H7 (cell line): Measurements from ENCODE around the gene TYW5. TPM values are rescaled to one million over a fixed set of nuclear protein-coding genes. Genes with fewer than 3 reads are reported as not detected.

Source experiments
- DNase-seq: peaks from one replicate; pipeline ENCODE4 v3.0.0; 2012
- H3K27me3 ChIP-seq: 2 replicates; pipeline ENCODE4 v1.6.0; 2011; ENCODE audit warnings: mild to moderate bottlenecking, low read length; ENCODE audit not compliant: control insufficient read depth, insufficient read depth
- H3K36me3 ChIP-seq: replicated peaks from 2 replicates; pipeline ENCODE4 v1.5.1; 2011; ENCODE audit warnings: low read length; ENCODE audit not compliant: control insufficient read depth, insufficient read depth
- H3K4me3 ChIP-seq: 2 replicates; pipeline ENCODE4 v1.5.1; 2011; ENCODE audit warnings: low read depth, mild to moderate bottlenecking, control low read depth, low read length, moderate library complexity; ENCODE audit not compliant: insufficient read depth
- total RNA-seq: library from RNA; depleted of rRNA; stranded (reverse); fragments of >200 nt; shearing (Covaris generic); gene quantifications from 2 replicates; pipeline ENCODE4 v1.2.3, GENCODE V29; 2014

Gene TYW5
- total RNA-seq, 1 experiment from 2014 or later = 10.3 TPM

DNA sequence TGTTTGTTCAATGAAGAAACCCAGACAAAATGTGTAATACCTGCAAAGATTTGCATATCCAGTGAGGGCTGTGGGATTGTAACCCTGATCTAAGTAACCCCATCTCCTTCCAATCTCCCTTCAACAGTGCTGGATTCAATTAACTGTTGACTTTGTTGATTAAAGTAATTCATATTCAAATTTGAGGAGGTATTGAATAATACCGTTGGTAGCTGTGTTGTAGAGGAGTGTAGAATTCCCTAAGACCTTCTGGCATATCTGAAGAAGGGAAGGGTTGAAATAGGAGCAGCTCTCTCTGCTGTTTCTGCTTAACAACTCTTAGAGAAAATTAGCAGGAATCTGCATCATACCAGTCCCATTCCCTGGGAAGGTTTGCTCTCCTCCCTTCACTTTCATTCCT is 28.2 kb upstream of the TYW5 start:
- peak; percentile 2 for DNase-seq
- no peaks in the 10 kb centered on the region for H3K27me3 ChIP-seq
- H3K4me3 ChIP-seq = no peak overlapping the region
- no peaks in the 10 kb centered on the region for H3K36me3 ChIP-seq

DNA sequence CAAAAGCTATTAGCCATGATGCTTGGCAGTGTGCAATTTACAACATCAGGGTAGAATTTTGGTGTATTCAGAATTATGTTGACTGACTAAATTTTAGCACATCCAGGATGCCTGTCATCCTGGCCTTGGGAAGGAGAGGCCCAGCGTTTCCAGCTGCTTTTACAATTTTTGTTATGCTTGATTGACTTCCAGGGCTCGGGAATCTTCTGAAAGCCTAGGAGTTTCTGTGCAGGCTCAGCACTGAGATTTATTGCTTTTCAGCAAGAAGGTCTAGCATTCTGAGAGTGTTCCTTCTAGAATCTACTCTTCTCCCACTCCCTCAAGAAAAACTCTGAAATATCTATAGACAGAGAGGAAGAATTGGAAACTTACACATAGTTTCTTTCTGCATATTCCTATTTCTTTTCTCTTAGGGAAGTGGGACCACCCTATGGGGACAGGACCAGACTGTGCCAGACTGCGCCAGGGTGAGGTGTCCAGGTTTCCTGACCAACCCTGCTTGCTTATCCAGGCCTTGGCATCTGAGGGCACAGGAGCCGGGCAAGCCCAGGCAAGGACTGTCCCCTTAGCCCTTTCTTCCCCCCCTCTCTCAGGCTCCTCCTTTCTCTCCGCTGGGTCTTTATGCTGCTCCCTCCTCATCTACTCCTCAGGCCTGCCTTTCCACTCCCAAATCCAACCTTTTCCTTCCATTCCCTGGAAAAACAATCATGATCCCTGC is 27.0 kb upstream of the TYW5 start:
- no peak for DNase-seq
- H3K4me3 ChIP-seq = no peak overlapping the region
- H3K36me3 ChIP-seq = no peaks in the 10 kb centered on the region
- H3K27me3 ChIP-seq = no peaks in the 10 kb centered on the region

DNA sequence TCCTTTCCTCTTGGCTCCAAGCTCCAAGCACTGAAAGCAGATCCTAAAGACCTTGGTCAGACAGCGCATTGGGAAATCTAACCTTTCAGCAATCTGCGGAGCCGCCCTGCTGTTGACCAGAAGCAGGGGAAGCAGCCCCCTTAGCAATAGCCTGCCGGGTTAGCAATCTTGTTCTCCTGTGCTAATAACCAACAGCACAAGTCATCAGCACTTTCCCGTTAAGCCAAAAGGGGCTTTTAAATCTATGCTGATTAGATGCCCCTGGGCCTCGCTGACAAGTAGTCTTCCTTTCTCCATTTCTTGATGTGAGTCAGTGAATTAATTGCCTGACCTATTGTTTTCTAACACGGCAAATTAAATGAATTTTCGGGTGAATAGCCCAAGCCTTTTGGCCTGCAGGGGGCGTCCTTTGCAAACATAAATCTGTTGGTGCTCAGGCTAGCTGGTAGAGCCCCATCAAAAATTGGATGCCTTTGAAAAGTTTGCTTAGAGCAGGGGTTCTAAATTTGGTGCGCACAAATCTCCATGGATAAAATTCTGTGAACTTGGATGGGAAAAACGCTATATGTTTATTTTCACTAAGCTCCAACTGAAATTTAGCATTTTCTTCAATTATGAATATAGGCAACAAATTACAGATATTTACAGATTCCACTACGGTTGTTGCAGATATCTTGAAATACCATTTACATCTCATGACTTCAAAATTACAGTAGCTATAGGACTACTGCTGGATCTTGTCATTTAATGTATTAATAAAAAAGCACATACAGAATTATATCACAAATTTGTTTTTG is 24.7 kb upstream of the TYW5 start:
- H3K27me3 ChIP-seq = no peaks in the 10 kb centered on the region
- DNase-seq = peak; percentile 24
- H3K36me3 ChIP-seq = no peaks in the 10 kb centered on the region
- H3K4me3 ChIP-seq = no peak overlapping the region

DNA sequence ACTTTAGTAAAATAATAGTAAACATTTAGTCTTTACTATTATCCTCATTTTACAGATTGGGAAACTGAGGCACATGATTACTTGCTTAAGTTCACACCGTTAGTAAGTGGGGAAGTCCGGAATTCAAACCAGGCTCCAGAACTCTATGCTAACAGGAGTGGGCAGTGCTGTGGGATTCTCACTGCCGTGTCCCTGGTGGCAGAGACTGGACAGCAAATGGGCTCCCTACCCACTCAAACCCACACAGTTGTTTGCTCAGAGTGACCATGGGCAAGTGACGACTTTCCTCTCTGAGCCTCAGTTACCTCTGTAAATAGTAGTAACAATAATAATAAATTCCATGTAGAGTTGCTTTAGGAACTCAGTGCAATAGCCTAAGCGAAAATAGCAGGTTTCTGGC is 24.1 kb upstream of the TYW5 start:
- no peak for DNase-seq
- Histone ChIP-seq H3K36me3 (no peaks in the 10 kb centered on the region), H3K27me3 (no peaks in the 10 kb centered on the region), H3K4me3 (no peak overlapping the region)

DNA sequence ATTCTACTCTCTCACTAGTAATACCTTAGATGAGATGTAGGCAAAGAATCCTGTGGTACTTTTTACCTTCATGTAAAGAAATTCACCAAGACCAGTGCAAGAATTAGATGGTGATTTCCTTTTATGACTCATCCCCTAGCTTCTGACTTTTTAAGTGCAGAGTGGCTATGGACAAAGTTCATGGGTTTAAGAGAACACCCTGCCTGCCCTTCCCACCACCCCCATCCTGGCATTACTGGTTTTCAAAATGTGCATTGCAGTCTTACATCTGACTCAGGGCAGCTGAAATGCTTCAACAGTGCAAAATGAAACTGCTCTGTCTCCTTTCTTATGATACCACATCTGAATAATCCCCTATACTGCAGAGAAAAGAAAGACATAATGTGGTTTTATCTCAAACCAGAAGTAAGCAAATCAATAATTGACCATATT is 22.7 kb upstream of the TYW5 start:
- no peak overlapping the region for H3K4me3 ChIP-seq
- H3K27me3 ChIP-seq = no peaks in the 10 kb centered on the region
- no peaks in the 10 kb centered on the region for H3K36me3 ChIP-seq
- no peak for DNase-seq

DNA sequence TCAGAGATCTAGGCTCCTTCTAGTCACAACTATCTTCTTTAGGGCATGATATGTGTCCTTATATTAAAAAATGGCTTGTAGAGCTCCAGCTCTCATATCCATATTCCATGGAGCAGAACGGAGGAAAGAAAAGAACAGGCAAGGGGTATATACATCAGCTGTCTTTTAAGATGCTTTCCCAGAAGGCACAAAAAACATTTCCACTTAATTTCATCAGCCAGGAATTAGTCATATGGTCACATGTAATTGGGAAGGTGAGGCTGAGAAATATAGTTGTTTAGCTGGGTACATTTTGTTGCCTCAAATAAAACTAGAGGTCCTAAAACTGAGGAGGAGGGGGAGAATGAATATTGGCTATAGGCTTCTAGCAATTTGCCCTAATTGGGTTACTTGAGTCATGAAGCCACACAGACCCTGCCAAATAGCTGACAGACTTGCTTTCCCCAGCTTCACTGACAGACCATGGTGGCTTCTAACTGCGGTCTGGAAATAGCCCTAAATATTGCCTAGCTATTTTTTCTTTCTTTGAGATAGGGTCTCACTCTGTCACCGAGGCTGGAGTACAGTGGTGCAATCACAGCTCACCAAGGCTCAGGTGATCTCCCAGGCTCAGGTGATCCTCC is 20.1 kb upstream of the TYW5 start:
- H3K27me3 ChIP-seq = no peaks in the 10 kb centered on the region
- no peaks in the 10 kb centered on the region for H3K36me3 ChIP-seq
- no peak overlapping the region for H3K4me3 ChIP-seq
- no peak for DNase-seq

DNA sequence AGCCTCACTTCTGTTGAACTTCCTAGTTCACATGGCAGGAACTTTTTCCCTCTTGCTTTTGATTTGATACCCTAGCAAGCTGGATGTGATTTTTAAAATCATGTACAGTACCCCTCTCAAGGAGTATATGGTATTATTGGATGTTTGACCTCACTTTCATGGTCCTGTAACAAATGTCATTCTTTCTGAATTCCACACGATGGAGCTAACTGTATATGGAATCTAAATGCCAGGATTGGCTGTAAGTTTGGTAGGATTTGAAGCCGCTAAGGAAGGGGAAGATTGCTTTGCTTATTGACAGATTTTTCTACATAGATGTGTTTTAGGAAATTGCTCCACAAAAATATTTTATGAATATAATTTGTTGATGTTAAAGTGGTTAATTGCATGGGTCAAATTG is 18.4 kb upstream of the TYW5 start:
- DNase-seq = peak; percentile 33
- no peak overlapping the region for H3K4me3 ChIP-seq
- H3K36me3 ChIP-seq = no peaks in the 10 kb centered on the region
- no peaks in the 10 kb centered on the region for H3K27me3 ChIP-seq

DNA sequence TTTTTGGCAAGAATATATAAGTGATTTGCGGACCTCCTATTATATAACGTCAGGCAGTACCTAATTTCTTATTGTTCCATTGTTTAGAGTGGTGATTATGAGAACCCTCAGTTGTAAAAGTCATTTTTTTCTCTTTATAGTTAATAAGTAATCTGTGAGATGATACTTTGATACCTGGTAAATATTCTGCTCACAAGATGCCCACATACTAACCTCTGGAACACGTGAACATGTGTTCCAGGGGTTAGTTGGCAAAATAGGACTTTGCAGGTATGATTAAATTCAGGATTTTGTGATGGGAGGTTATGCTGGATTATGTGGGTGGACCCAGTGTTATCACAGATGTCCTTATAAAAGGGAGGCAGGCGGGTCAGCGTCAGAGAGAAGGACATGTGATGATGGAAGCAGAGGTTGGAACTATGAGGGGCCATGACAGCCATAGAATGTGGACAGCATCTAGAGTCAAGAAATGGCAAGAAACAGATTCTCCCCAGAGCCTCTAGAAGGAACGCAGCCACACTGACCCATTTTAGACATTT is 16.9 kb upstream of the TYW5 start:
- Histone ChIP-seq H3K36me3 (no peaks in the 10 kb centered on the region), H3K4me3 (no peak overlapping the region), H3K27me3 (no peaks in the 10 kb centered on the region)
- DNase-seq = no peak

DNA sequence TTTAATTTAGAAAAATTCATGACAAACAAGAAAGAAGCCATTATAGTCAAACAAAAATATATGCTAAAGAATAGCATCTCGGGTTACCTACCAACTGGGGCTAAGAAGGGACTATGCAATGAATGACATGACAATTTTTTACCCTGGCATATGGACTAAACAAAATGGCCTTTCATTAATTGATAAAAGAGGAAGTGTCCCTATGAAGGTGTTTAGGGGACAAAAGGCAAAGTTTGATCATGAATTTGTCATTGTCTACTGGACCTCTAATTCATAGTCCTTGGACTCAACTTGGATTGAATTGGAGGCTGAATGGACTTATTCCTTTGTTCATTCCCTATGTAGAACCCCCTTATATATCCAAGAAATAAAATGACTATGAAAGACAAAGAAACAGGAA is 12.8 kb upstream of the TYW5 start:
- DNase-seq = no peak
- H3K27me3 ChIP-seq = no peaks in the 10 kb centered on the region
- H3K4me3 ChIP-seq = no peak overlapping the region
- H3K36me3 ChIP-seq = peaks cover 6% of the 10 kb centered on the region

DNA sequence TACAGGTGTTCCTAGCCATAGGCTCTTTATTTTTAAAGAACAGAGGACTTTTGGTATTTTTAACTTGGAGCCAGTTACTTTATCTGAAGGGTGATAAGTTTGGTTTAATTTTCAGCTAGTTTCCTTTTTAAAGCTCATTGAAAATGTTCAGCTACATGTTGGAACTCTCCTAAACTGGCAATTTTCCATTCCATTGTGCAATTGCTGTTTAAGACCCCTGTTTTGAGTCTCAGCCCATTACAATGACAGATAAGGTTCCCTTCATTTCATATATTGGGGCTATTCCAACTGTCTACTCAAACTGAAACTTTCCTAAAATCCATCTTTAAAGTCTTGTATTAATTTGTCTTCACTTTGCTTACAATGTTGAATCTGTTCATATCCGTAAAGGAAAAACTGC is 11.7 kb upstream of the TYW5 start:
- no peak for DNase-seq
- H3K36me3 ChIP-seq = peaks cover 9% of the 10 kb centered on the region
- H3K27me3 ChIP-seq = no peaks in the 10 kb centered on the region
- no peak overlapping the region for H3K4me3 ChIP-seq

DNA sequence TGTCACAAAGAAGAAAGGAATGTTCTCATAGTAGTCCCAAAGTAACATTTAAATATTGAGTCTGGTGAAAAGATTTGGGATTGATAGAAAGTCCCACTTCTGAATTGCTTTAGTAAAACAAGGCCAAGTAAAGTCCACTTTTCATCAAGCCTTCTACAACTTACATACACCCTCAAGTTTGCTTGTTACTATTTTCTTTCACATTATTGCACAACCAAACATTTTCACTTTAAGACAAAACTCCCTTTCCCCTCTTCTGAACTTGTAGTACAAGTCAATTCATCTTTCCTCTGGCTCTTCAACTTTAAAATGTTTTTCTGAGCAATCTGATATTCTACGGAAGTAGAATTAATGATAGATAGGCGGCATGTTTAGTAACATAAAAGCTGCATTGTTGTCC is 11.1 kb upstream of the TYW5 start:
- no peak for DNase-seq
- H3K27me3 ChIP-seq = no peaks in the 10 kb centered on the region
- H3K4me3 ChIP-seq = no peak overlapping the region
- H3K36me3 ChIP-seq = peaks cover 12% of the 10 kb centered on the region

DNA sequence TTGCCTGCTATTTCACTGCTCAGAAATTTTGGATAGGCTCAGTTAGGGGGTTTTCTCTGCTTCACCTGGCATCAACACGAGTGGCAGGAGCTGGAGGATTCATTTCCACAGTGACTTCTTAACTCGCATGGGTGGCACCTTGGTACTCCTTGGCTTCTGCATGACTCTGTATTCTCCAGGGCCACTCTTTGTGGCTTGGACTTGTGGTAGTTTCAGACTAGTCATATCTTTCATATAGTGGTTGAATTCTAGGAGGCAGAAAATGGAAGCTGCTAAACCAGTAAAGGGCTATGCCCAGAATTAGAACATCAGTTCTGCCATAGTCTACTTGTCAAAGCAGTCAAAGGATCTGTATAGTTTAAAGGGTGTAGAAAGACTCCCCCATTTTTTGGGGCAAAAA is 6.9 kb upstream of the TYW5 start:
- H3K36me3 ChIP-seq = peaks cover 16% of the 10 kb centered on the region
- no peak for DNase-seq
- no peaks in the 10 kb centered on the region for H3K27me3 ChIP-seq
- no peak overlapping the region for H3K4me3 ChIP-seq

DNA sequence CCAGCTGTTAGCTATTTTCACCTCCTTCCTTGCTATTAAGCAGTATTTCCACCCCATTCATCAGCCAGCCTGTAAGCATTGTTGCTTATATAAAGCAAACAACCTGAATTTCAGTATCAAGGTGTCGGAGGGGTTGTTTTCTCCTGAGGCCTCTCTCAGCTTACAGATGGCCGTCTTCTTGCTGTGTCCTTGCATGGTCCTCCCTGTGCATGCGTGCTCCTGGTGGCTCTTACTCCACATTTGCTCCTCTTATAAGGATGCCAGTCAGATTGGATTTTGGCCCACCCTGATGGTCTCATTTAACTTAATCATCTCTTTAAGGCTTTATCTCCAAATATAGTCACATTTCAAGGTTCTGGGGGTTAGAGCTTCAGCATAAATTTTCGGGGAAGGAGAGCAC is 2.7 kb upstream of the TYW5 start:
- DNase-seq = no peak
- no peaks in the 10 kb centered on the region for H3K27me3 ChIP-seq
- H3K36me3 ChIP-seq = peaks cover 10% of the 10 kb centered on the region
- no peak overlapping the region for H3K4me3 ChIP-seq

DNA sequence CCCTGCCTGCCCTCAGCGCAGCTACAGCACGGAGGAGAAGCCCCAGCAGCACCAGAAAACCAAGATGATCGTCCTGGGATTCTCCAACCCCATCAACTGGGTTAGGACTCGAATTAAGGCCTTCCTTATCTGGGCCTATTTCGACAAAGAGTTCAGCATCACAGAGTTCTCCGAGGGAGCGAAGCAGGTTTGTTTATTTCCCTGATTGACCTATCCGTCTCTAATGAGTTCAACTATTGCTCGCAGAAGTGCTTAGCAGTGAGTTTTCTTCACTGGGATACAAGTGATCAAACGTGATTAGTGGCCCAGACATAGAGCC is 730 bp upstream of the TYW5 start:
- H3K36me3 ChIP-seq = peaks cover 5% of the 10 kb centered on the region
- H3K27me3 ChIP-seq = no peaks in the 10 kb centered on the region
- peak overlapping the region; percentile 87 for H3K4me3 ChIP-seq
- no peak for DNase-seq

DNA sequence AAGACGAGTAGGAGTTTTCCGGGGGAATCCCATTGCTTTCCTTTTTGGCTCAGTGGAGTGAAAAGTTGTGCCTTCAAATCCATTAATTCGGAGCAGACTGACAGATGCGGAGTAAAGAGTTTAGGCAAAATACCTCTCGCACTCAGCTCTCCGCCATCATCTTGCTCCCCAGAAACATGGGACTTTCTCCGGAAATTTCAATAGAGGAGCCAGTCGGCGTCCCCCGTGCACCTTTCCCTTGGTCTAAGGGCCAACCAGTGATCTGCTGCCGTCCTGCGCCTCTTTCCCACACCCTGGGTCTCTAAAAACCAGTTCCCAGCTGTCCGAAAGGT is 318 bp downstream of the TYW5 start:
- no peak for DNase-seq
- no peaks in the 10 kb centered on the region for H3K27me3 ChIP-seq
- H3K36me3 ChIP-seq = no peaks in the 10 kb centered on the region; the same call in none of the 2 replicates
- peak overlapping the region; percentile 87 for H3K4me3 ChIP-seq
